NCI-H748 (cell line): ENCODE results near the gene C5orf46.
"Not testable (repeated sequence)": the region's sequence is repeated elsewhere in the genome, so short reads cannot be mapped to it uniquely, and the experiment has no call there.

Source experiments
- DNase-seq: peaks from one replicate; lab custom pipeline; 2025; ENCODE audit not compliant: unreplicated experiment; lab: John Stamatoyannopoulos, UW

C5orf46 gene

DNA sequence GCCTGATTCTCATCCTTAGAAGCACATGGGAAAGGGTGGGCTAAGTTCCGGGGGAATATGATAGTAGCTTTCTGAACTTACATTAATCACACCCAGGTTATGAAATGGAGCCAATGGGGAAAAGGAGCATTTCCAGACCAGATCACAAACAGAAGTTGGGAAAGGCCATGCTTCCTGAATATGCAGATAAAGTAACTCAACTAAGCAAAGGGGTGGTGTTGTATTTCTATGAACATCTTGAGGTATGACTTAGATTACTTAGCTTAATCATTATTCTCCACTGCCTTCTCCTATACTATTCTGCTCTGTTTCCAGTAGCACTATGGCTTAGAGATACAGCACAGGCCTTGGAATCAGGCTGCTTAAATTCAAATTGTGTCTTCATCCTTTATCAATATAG lies 10.5 kb downstream of the C5orf46 start:
- DNase-seq, result no peak

DNA sequence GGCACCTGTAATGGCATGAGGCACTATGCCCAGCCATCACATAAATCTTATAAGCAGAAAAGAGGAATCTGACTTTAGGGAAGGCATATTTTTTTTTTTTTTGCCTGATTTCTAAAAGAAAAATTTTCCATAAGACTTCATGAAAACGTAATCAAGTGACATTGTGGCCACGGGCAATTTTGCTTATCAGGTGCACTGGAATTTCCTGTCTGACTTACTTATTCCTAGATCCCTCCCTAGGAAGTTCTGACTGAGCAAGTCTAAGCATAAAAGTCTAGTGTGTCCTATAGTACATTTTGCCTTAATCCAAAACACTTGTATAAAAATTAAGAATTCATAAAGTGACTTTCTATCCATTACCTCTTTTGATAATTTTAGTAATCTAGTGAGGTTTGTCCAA lies 12.5 kb downstream of the C5orf46 start:
- no peak for DNase-seq

DNA sequence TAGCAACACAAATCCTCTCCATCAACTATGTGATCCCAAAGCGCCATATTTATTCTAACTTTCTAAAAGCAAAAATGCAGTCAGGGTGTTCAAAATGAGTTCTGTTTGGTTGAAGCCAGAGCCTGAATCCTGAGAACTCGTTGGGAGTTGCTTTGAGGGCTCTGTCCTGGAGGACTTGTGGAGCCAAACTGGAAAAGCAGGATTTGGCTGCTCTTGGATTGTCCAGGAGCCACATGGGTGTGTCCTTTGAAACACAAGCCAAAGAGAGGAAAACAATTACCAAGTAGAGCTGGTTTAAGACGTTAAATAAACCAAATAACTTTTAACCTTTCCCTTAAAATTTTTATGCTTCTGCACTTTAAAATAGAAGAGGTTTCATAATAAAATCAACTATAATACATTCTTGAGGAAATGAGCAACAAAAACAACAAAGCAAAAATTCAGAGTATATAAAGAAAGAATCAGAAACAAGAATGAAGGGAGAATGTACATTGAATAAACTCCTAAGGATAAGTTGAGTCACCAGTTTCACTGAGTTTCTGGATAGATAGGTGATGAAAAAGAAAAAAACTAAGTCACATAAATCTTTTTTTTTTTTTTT lies 13.5 kb downstream of the C5orf46 start:
- peak; percentile 95 for DNase-seq

DNA sequence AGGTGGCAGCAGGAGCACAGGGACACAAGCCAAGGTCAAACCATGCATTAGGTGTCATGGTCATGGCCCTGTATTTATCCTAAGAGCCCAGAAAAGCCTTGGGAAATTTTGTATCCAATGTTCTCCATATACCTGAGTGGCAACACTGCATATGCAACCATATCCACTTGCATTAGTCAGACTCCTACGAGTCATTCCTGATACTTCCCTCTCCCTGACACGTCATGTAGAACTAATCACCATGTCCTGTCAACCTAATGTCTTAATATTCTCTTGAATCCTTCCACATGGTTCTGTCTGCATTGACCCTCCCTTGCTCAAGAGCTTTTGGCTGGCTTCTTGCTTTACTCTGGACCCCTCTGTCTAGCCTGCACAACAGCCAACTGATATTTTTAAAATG lies 18.4 kb downstream of the C5orf46 start:
- no peak for DNase-seq

DNA sequence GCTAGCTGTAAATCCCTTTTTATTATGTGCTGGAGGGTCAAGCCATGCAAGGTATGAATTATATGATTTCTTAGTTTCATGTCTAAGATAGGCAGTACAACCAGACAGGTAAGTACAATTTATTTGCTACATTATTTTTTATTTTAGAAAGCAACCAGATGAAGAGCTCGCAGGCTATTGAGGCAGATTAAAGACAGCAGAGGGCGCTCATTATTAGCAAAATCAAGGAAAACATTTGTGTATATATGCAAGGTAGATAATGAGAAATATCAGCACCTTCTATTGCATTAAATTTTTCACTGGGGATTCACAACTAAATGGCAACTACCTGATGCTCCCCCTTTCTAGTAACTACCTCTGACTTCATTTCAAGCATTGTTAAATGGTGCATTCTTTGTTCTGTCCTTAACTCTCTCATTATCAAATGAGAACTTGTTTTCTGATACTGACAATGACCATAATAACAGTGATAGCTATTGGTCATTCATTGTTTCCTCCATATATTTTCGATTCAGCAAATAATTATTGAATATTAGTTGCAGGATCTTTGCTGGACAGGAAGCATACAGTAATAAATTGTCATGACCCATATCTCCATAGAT lies 19.2 kb downstream of the C5orf46 start:
- peak; percentile 57 for DNase-seq

DNA sequence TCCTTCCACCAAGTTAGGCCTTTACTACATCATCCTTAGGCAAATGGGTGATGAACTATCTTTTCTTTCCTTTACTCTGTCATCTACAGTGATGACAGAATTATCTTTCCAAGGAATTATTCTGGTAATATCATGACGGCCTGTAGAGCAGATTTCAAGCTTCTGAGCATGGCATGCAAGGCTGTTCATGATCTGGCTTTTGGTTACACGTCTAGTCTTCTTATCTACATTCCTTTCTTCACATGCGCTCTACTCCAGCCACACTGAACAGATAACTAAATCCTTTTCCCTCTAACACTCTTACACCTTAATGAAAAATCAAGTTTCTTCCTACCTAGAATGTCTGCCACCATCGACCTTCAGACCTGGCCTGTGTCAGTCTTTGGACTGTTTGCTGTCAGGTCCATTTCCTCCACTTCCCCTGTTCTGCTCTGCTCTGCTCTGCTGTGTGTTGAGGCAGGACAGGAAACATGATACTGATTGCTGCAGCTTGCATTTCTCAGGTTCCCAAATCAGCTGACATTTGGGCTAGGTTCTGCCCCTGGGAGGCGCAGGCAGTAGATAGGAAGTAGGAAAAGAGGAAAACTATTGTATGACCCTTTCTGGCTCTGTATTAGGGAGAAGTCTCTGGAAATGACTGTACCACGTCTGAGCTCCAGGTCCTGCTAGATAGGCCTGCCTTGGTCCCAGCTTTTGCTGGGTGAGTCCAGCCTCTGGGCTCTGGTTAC lies 23.6 kb downstream of the C5orf46 start:
- DNase-seq, result no peak

DNA sequence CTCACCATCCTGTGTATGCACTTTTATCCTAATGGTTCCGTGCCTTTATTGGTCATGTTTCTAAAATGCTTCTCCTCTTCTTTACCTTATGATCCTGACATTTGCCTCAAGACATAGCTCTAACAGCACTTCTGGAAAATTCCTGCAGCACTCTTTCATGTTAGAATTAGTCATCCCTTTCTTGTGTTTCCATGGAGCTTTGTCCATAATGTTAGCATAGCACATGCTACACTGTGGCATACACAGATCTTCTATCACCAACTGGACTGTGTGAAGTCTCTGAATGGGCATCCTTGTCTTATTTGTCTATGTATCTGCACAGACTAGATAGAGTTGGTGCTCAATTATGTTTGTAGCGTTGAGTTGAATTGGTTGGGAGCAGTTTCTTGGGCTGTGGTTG lies 25.9 kb downstream of the C5orf46 start:
- no peak for DNase-seq

DNA sequence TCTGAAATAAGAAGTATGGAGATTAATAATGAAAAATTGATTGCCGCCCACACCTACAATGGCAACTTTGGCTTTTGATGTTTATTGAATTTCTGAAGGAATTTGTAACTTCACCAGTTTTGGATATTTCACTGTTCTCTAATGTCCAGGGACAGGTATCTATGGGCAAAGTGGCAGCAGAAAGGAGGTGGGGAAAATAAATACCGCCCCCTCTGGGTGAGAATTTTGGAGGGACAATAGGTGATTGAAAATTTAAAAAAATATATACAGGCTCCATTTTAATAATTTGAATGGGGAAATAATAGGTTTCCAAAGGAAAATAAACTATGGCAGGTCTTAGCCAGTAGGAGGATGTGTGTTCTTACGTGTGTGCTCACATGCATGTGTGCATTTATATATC lies 26.6 kb downstream of the C5orf46 start:
- no peak for DNase-seq

DNA sequence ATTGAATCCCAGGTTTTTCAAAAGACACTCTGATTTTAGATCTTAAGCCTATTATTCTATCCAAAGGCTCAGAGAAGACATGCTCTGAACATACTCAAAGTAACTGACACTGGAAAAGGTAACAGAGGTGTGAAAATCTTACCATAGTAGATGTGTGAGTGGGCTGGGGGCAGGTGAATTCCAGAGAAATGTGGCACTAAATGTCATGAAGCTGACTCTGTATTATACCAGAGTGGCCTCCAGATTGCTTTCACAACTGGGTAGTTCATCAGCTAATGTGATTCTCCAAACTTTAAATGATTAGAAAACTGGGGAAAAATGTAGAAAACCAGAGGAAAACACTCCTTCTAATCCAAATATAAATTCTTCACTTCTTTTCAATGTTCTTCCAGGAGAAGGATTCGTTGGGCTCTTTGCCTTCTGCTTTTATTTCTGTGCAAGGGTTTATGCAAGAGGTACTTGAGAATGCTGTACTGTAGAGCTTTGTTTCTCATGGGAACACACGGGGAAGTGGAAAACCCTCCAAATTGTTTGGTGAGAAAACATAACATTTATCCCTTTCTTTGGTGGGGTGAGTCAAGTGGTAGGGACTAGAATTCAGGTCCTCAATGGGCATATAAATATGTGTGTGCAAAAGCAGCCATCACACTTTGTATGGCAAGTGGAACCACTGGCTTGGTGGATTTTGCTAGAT lies 28.1 kb downstream of the C5orf46 start, which contains the start of gene SCGB3A2:
Gene SCGB3A2 (plus strand): TSS at position 646 of the 694 bp plus-strand sequence. CDS start 93 bp downstream, outside the sequence.
- no peak for DNase-seq

DNA sequence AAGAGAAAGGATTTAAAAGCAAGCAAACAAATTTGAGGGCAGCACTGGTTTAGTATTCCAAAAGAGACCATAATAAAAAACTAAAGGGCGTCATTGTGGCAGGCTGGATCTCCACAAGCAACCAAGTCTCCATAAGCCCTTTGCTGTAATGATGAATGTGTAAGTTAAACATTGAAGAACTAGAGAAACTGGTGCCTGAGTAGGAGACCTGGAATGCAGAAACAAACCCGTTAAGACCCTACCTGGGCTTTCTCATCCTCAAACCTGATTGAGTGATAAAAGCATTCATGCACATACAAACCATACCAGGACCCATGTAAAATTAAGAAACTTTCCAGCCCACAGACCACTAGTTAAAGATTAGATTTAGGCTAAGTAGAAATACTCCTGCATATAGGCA lies 29.7 kb downstream of the C5orf46 start:
- no peak for DNase-seq

DNA sequence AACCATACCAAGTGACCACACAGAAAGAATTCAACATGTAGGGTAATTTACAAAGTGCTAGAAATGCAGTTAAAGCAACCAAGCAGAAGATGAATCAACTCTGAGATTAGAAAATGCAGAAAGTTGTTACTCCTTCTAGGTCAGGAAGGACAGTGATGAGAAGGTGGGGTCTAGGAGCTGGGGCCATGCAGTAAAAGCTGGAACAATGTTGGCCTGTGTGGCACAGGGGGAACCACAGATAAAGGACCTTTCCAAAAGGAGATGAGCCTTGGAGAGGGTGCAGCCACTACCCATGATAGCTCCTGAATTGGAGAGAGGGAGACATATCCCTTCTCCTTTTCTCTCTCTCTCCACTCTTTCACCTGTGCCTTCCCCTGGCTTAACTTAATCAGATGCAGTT lies 30.2 kb downstream of the C5orf46 start:
- no peak for DNase-seq

DNA sequence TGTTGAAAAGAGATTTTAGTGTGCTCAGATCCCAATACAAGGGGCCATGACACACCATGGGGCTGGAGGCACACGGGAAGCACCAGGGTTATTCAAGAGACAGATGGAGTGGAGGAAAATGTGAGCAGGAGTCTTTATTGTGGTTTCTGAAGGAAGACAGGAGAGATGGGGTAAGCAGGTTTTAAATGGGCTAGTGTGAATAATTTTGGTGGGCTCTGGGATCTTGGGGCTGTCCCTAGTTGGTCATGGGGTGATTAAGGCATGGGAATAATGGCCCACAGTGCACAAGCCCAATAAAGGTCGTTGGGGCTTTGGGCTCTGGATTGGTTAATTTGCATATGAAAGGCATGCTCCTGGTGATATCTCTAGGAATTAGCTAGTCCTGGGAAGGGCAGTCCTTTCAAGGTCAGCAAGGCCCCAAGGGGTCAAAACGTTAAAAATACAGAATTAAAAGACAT lies 31.4 kb downstream of the C5orf46 start:
- no peak for DNase-seq

DNA sequence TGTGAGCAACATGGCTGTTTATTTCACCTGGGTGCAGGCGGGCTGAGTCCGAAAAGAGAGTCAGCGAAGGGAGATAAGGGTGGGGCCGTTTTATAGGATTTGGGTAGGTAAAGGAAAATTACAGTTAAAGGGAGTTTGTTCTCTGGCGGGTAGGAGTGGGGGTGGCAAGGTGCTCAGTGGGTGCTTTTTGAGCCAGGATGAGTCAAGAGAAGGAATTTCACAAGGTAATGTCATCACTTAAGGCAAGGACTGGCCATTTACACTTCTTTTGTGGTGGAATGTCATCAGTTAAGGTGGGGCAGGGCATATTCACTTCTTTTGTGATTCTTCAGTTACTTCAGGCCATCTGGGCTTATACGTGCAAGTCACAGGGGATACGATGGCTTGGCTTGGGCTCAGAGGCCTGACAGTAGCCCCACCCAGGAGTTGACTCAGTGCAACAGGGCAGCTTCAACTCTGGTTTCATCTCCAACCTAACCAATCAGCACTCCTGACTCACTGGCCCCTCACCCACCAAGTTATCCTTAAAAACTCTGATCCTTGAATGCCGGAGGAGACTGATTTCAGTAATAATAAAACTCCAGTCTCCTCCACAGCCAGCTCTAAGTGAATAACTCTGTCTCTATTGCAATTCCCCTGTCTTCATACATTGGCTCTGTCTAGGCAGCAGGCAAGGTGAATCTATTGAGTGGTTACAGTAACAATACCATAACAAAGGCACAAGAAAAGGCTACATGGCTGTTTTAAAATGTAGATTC lies 32.0 kb downstream of the C5orf46 start:
- not testable (repeated sequence) for DNase-seq

DNA sequence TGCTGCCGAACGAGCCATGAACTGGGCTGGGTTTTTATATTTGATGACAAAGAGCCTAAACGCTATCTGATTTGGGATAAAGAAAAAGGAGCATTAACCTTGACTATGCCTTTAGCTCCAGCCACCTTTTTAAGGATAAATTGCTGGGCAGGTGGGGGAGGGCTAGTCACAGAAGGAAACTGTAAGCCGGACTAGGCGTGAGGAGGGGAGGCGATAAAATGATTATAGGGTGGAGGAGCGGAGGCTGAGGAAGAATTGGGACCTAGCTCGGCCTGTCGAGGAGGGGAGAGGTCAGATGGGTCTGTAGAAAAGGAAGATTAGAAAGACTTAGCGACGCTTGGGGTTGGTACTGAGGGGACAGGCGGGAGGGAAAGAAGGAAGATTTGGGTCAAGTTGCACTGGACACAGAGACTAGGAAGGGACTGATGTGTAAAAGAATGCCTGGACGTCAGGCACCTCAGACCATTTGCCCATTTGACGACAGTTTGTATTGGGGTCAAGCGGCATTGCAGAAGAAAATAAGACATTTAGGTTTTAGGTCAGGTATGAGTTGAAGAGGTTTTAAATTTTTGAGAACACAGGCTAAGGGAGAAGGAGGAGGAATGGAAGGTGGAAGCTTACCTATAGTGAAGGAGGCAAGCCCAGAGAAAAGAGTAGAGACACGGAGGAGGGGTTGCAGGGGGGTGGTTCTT lies 33.4 kb downstream of the C5orf46 start:
- not testable (repeated sequence) for DNase-seq

DNA sequence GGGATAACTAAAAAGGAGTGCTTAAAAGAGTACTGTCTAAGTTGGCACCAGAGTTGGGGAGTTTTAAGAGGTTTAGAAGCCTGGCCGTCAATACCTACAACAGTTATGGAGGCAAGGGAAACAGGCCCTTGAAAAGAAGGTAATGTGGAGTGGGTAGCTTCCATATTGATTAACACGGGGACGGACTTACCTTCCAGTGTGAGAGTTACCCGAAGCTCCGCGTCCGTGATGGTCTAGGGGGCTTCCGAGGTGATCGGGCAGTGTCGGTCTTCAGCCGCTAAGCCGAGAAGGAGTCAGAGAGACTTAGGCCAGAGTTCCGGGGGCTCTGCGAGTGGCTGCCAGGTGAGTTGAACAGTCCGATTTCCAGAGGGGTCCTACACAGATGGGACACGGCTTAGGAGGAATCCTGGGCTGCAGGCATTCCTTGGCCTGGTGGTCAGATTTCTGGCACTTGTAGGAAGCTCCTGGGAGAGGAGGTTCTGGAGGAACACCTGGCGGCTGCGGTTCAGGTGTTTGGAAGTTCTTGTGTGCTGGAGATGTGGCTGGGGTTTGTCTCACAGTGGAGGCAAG lies 34.3 kb downstream of the C5orf46 start:
- not testable (repeated sequence) for DNase-seq

DNA sequence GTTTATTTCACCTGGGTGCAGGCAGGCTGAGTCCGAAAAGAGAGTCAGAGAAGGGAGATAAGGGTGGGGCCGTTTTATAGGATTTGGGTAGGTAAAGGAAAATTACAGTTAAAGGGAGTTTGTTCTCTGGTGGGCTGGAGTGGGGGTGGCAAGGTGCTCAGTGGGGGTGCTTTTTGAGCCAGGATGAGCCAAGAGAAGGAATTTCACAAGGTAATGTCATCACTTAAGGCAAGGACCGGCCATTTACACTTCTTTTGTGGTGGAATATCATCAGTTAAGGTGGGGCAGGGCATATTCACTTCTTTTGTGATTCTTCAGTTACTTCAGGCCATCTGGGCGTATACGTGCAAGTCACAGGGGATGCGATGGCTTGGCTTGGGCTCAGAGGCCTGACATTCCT lies 36.4 kb downstream of the C5orf46 start:
- not testable (repeated sequence) for DNase-seq

DNA sequence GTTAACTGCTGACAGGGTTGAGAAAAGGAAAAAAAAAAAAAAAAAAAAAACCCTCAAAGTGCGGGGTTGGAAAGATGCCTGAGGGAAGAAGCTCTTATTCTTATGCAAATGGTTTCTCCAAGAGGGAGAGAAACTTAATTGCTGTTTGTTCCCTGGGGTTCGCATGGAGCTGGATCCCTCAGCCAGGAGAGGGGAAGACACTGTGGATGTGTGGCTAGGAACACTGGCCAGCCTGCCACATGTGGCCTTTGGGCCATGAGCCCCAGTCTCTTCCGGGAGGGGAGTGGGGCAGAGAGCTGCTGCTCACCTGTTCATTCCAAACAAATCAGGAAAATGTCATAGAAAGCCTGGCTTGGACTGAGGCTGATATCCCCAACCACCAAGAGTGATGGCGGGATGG lies 37.2 kb downstream of the C5orf46 start:
- DNase-seq, result no peak

DNA sequence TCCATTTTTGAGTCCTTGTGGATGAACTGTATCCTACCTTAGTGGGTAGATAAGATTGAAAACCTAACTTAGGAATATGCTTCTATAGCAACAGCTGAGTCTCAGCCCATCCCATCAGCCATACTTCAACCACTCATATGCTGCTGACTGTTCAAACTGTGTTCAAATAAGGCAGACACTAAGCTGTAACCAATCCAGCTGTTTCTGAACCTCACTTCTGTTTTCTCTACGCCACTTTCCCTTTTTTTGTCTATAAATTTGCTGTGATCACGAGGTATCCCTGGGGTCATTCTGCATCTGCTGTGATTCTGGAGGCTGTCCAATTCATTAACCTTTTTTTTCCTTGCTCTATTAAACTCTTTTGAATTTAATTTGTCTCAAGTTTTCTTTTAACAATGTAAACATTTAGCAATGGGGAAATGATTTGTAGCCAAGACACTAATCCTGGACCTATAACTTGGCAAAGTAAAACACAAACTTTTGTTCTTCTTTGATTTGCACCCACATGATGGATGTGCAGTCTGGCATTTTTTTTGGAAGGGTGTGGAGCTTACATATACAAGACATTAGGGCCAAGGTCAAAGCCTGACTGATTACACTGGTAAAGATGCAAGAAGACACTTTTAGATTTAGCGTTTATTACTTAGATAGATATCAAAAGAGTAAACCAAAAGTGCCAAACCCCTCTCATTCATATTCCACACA lies 42.7 kb downstream of the C5orf46 start:
- DNase-seq, result peak; percentile 16

DNA sequence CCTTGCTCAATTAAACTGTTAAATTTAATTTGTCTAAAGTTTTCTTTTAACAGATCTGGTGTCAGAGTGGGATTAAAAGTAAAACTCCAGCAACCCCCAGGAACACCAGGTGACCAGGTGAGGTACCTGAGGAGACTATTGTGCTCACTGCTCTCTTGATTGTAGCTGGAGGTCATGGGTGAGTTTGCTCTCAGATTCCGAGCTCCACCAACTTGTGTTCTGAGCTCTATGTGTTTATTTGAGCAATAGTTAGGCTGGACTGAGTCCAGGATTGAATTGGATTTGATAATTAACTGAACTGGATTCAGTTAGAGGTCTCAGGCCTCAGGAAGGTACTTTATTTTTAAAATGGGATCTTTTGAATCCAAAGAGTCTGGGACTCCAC lies 45.7 kb downstream of the C5orf46 start:
- DNase-seq, result peak; percentile 95
